GM21576 (cell line): ENCODE data around the gene CABLES1.
"Not testable (repeated sequence)": the region's sequence is repeated elsewhere in the genome, so short reads cannot be mapped to it uniquely, and the experiment has no call there.

ENCODE experiments used
- ATAC-seq: cut with Tn5 transposase; IDR thresholded peaks from one replicate; pipeline ENCODE4 v1.9.1; 2021; ENCODE audit warnings: mild to moderate bottlenecking, moderate library complexity; ENCODE audit not compliant: unreplicated experiment

Gene CABLES1

GRCh38 chr18:23134780-23135549 lies at the start of gene CABLES1:
CABLES1 (plus strand) TSS chr18:23135485; CDS start chr18:23135763, 278 bp downstream.
- no peak for ATAC-seq

- ATAC-seq = no peak
Observed at GRCh38 chr18:23087352-23087751, 47.9 kb upstream of the CABLES1 start.

- ATAC-seq = no peak
Observed at GRCh38 chr18:23088310-23088709, 47.0 kb upstream of the CABLES1 start.

- not testable (repeated sequence) for ATAC-seq
Observed at GRCh38 chr18:23091017-23091993, 44.0 kb upstream of the CABLES1 start.

GRCh38 chr18:23092121-23092520 lies 43.2 kb upstream of the CABLES1 start:
- no peak for ATAC-seq

GRCh38 chr18:23093130-23093529 lies 42.2 kb upstream of the CABLES1 start:
- not testable (repeated sequence) for ATAC-seq

GRCh38 chr18:23093772-23094171 lies 41.5 kb upstream of the CABLES1 start:
- no peak for ATAC-seq

GRCh38 chr18:23094411-23095190 lies 40.7 kb upstream of the CABLES1 start:
- no peak for ATAC-seq

- ATAC-seq = no peak
Observed at GRCh38 chr18:23095463-23095862, 39.8 kb upstream of the CABLES1 start.

GRCh38 chr18:23097016-23097415 lies 38.3 kb upstream of the CABLES1 start:
- not testable (repeated sequence) for ATAC-seq

- ATAC-seq = no peak
Observed at GRCh38 chr18:23099621-23100020, 35.7 kb upstream of the CABLES1 start.

GRCh38 chr18:23101861-23102432 lies 33.3 kb upstream of the CABLES1 start:
- no peak for ATAC-seq

GRCh38 chr18:23102493-23103261 lies 32.6 kb upstream of the CABLES1 start:
- no peak for ATAC-seq

- ATAC-seq = no peak
Observed at GRCh38 chr18:23103449-23103848, 31.8 kb upstream of the CABLES1 start.

GRCh38 chr18:23105030-23105429 lies 30.3 kb upstream of the CABLES1 start:
- ATAC-seq = no peak

GRCh38 chr18:23105581-23106219 lies 29.6 kb upstream of the CABLES1 start:
- no peak for ATAC-seq

GRCh38 chr18:23106575-23106974 lies 28.7 kb upstream of the CABLES1 start:
- ATAC-seq = no peak

GRCh38 chr18:23107718-23108117 lies 27.6 kb upstream of the CABLES1 start:
- no peak for ATAC-seq

- ATAC-seq = no peak
Observed at GRCh38 chr18:23108496-23108895, 26.8 kb upstream of the CABLES1 start.
